Peyer's patch (tissue), 4 donors: ENCODE measurements around the gene LY6G6F. TPM values are rescaled to one million over a fixed set of nuclear protein-coding genes. Genes with fewer than 3 reads are reported as not detected.
A peak's percentile ranks its signal among the peaks of the same experiment; 100 is the strongest.

Experiments
- DNase-seq, 3 donors: peaks; one replicate each; pipeline ENCODE4 v3.0.0-alpha.2; 2017 to 2019
- H3K27ac ChIP-seq, 4 donors: fragments of 200-600 bp; sonication (generic); one replicate each; pipeline ENCODE4 v1.5.1; 2016 to 2019
- H3K27me3 ChIP-seq, 2 donors: fragments of 200-600 bp; sonication (generic); one replicate each; pipeline ENCODE4 v1.5.1; 2019
- H3K36me3 ChIP-seq, 3 donors: fragments of 200-600 bp; sonication (generic); one replicate each; pipeline ENCODE4 v1.5.1; 2016 to 2019
- H3K4me1 ChIP-seq, 4 donors: fragments of 200-600 bp; sonication (generic); one replicate each; pipeline ENCODE4 v1.5.1; 2016 to 2019
- H3K4me3 ChIP-seq, 4 donors: fragments of 200-600 bp; sonication (generic); 1 replicate in 3 of 4; 2 replicates in 1 of 4; pipeline ENCODE4 v1.5.1; 2016 to 2019; ENCODE audit warnings: mild to moderate bottlenecking in 1 of 4
- H3K9me3 ChIP-seq, 4 donors: fragments of 200-600 bp; sonication (generic); one replicate each; pipeline ENCODE4 v1.5.1; 2016 to 2019; ENCODE audit warnings: mild to moderate bottlenecking in 1 of 4
- CTCF ChIP-seq, 6 experiments: fragments of 450-650 bp in 4 of 6; fragments of 200-600 bp in 2 of 6; sonication (generic) in 1 of 6; IDR thresholded peaks; one replicate each; pipeline ENCODE4 v1.5.1; 2017 to 2019; ENCODE audit warnings: antibody characterized with exemption in 6 of 6, mild to moderate bottlenecking in 3 of 6, moderate library complexity in 1 of 6
- POLR2A ChIP-seq, 2 donors: fragments of 450-650 bp; IDR thresholded peaks; one replicate each; pipeline ENCODE4 v1.5.1; 2017; ENCODE audit warnings: antibody characterized with exemption in 2 of 2, mild to moderate bottlenecking in 2 of 2, moderate library complexity in 2 of 2
- total RNA-seq, 4 donors: library from RNA; depleted of rRNA; stranded (reverse); fragments of >200 nt; gene quantifications; one replicate each; pipeline ENCODE4 v1.1.0, GENCODE V29; 2016

LY6G6F gene
- total RNA-seq, 4 donors from 2014 or later = not detected

- H3K27ac ChIP-seq = peak overlapping the region in 2 of 4 donors; percentile 70 to 77
- no peak overlapping the region for H3K4me3 ChIP-seq
- H3K4me1 ChIP-seq = peaks cover 0 to 5% (median 0%) of the 10 kb centered on the region in 4 donors
- peaks cover 0 to 89% (median 0%) of the 10 kb centered on the region in 3 donors for H3K36me3 ChIP-seq
- TF ChIP-seq POLR2A (IDR thresholded peaks at IDR 0.05) (no peak), CTCF (IDR thresholded peaks at IDR 0.05) (peak in 3 of 6 experiments; percentile 18 to 39 (median 26))
- H3K9me3 ChIP-seq = no peaks in the 10 kb centered on the region
- no peak for DNase-seq
- no peaks in the 10 kb centered on the region for H3K27me3 ChIP-seq
These were observed 17.2 kb upstream of the LY6G6F start for GRCh38 chr6:31689249-31690110.

- peak in 2 of 3 donors; percentile 72 to 75 for DNase-seq
- Histone ChIP-seq H3K36me3 (peaks cover 0 to 99% (median 0%) of the 10 kb centered on the region in 3 donors), H3K9me3 (no peaks in the 10 kb centered on the region), H3K27me3 (no peaks in the 10 kb centered on the region), H3K4me1 (peaks cover 0 to 5% (median 0%) of the 10 kb centered on the region in 4 donors), H3K4me3 (no peak overlapping the region), H3K27ac (peak overlapping the region in 3 of 4 donors; percentile 55 to 77 (median 70))
- no peak for TF ChIP-seq POLR2A (IDR thresholded peaks at IDR 0.05)
- no peak for TF ChIP-seq CTCF (IDR thresholded peaks at IDR 0.05)
These were observed 16.2 kb upstream of the LY6G6F start for GRCh38 chr6:31690231-31691077.

GRCh38 chr6:31691078-31691463, 15.6 kb upstream of the LY6G6F start:
- TF ChIP-seq POLR2A (IDR thresholded peaks at IDR 0.05) = no peak
- no peak for TF ChIP-seq CTCF (IDR thresholded peaks at IDR 0.05)
- DNase-seq = no peak
- Histone ChIP-seq H3K9me3 (no peaks in the 10 kb centered on the region), H3K27ac (peak overlapping the region in 3 of 4 donors; percentile 55 to 77 (median 70)), H3K4me1 (peaks cover 0 to 5% (median 0%) of the 10 kb centered on the region in 4 donors), H3K36me3 (peaks cover 0 to 100% (median 0%) of the 10 kb centered on the region in 3 donors), H3K4me3 (no peak overlapping the region), H3K27me3 (no peaks in the 10 kb centered on the region)

- Histone ChIP-seq H3K27ac (no peak overlapping the region), H3K36me3 (peaks cover 0 to 99% (median 0%) of the 10 kb centered on the region in 3 donors), H3K27me3 (no peaks in the 10 kb centered on the region), H3K4me1 (peaks cover 0 to 5% (median 0%) of the 10 kb centered on the region in 4 donors), H3K4me3 (no peak overlapping the region), H3K9me3 (no peaks in the 10 kb centered on the region)
- TF ChIP-seq POLR2A (IDR thresholded peaks at IDR 0.05) (no peak), CTCF (IDR thresholded peaks at IDR 0.05) (no peak)
- DNase-seq = no peak
These were observed 15.0 kb upstream of the LY6G6F start for GRCh38 chr6:31691564-31692108.

GRCh38 chr6:31692353-31692752, 14.3 kb upstream of the LY6G6F start:
- peaks cover 0 to 98% (median 0%) of the 10 kb centered on the region in 3 donors for H3K36me3 ChIP-seq
- no peak overlapping the region for H3K4me3 ChIP-seq
- no peaks in the 10 kb centered on the region for H3K9me3 ChIP-seq
- H3K4me1 ChIP-seq = peaks cover 0 to 5% (median 0%) of the 10 kb centered on the region in 4 donors
- no peak overlapping the region for H3K27ac ChIP-seq
- TF ChIP-seq CTCF (IDR thresholded peaks at IDR 0.05) = no peak
- TF ChIP-seq POLR2A (IDR thresholded peaks at IDR 0.05) = no peak
- no peak for DNase-seq
- H3K27me3 ChIP-seq = no peaks in the 10 kb centered on the region
